Skeletal muscle satellite cell (primary cell): ENCODE data around the gene CCDC9.
"Not testable (repeated sequence)": the region's sequence is repeated elsewhere in the genome, so short reads cannot be mapped to it uniquely, and the experiment has no call there.

Source experiments
- H3K27me3 ChIP-seq: 2 replicates; pipeline ENCODE4 v1.7.0; 2013; ENCODE audit warnings: low read length; ENCODE audit not compliant: control insufficient read depth, insufficient read depth
- H3K36me3 ChIP-seq: 2 replicates; pipeline ENCODE4 v1.7.0; 2013; ENCODE audit warnings: mild to moderate bottlenecking, control low read depth, low read length; ENCODE audit not compliant: insufficient read depth
- H3K4me1 ChIP-seq: 2 replicates; pipeline ENCODE4 v1.7.0; 2013; ENCODE audit warnings: low read length; ENCODE audit not compliant: control insufficient read depth, insufficient read depth
- H3K4me2 ChIP-seq: 2 replicates; pipeline ENCODE4 v1.7.0; 2013; ENCODE audit warnings: mild to moderate bottlenecking, low read length
- H3K4me3 ChIP-seq: 2 replicates; pipeline ENCODE4 v1.7.0; 2013; ENCODE audit warnings: low read length
- H3K9ac ChIP-seq: 2 replicates; pipeline ENCODE4 v1.7.0; 2013; ENCODE audit warnings: mild to moderate bottlenecking, low read depth, low read length, moderate library complexity
- H3K9me3 ChIP-seq: replicated peaks from 2 replicates; pipeline ENCODE4 v1.7.0; 2013; ENCODE audit warnings: mild to moderate bottlenecking, control low read depth, low read length

Gene CCDC9

GRCh38 chr19:47280183-47280797 is 24.0 kb downstream of the CCDC9 start:
- H3K4me1 ChIP-seq = peaks cover 15% of the 10 kb centered on the region
- H3K4me3 ChIP-seq = no peak overlapping the region
- H3K9me3 ChIP-seq = no peaks in the 10 kb centered on the region
- H3K4me2 ChIP-seq = no peak overlapping the region
- H3K27me3 ChIP-seq = no peaks in the 10 kb centered on the region
- no peak overlapping the region for H3K9ac ChIP-seq
- no peaks in the 10 kb centered on the region for H3K36me3 ChIP-seq

GRCh38 chr19:47283405-47284059 is 27.2 kb downstream of the CCDC9 start:
- no peaks in the 10 kb centered on the region for H3K4me1 ChIP-seq
- H3K9ac ChIP-seq = no peak overlapping the region
- H3K4me2 ChIP-seq = no peak overlapping the region
- no peaks in the 10 kb centered on the region for H3K36me3 ChIP-seq
- H3K27me3 ChIP-seq = no peaks in the 10 kb centered on the region
- no peak overlapping the region for H3K4me3 ChIP-seq
- H3K9me3 ChIP-seq = no peaks in the 10 kb centered on the region

- Histone ChIP-seq H3K9ac (no peak overlapping the region), H3K4me3 (no peak overlapping the region), H3K36me3 (no peaks in the 10 kb centered on the region), H3K9me3 (no peaks in the 10 kb centered on the region), H3K27me3 (no peaks in the 10 kb centered on the region), H3K4me1 (peaks cover 8% of the 10 kb centered on the region), H3K4me2 (no peak overlapping the region)
Observed at GRCh38 chr19:47284324-47284899, 28.1 kb downstream of the CCDC9 start.

- no peaks in the 10 kb centered on the region for H3K36me3 ChIP-seq
- H3K4me1 ChIP-seq = peaks cover 4% of the 10 kb centered on the region
- no peak overlapping the region for H3K4me3 ChIP-seq
- no peaks in the 10 kb centered on the region for H3K9me3 ChIP-seq
- H3K27me3 ChIP-seq = no peaks in the 10 kb centered on the region
- no peak overlapping the region for H3K9ac ChIP-seq
- H3K4me2 ChIP-seq = no peak overlapping the region
Observed at GRCh38 chr19:47296036-47296435, 39.7 kb downstream of the CCDC9 start.

- not testable (repeated sequence) for H3K9ac ChIP-seq, H3K4me1 ChIP-seq, H3K9me3 ChIP-seq, H3K36me3 ChIP-seq, H3K4me3 ChIP-seq, H3K27me3 ChIP-seq, H3K4me2 ChIP-seq
Observed at GRCh38 chr19:47300867-47301266, 44.5 kb downstream of the CCDC9 start.

- Histone ChIP-seq H3K27me3 (no peaks in the 10 kb centered on the region), H3K4me1 (peaks cover 10% of the 10 kb centered on the region), H3K36me3 (no peaks in the 10 kb centered on the region), H3K9ac (no peak overlapping the region), H3K4me3 (no peak overlapping the region), H3K9me3 (no peaks in the 10 kb centered on the region), H3K4me2 (no peak overlapping the region)
Observed at GRCh38 chr19:47302249-47302648, 45.9 kb downstream of the CCDC9 start.

- H3K9ac ChIP-seq = no peak overlapping the region
- no peak overlapping the region for H3K4me3 ChIP-seq
- no peaks in the 10 kb centered on the region for H3K9me3 ChIP-seq
- no peak overlapping the region for H3K4me2 ChIP-seq
- no peaks in the 10 kb centered on the region for H3K36me3 ChIP-seq
- no peaks in the 10 kb centered on the region for H3K27me3 ChIP-seq
- peaks cover 12% of the 10 kb centered on the region for H3K4me1 ChIP-seq
Observed at GRCh38 chr19:47303966-47304365, 47.6 kb downstream of the CCDC9 start.

GRCh38 chr19:47305309-47305751 is 49.0 kb downstream of the CCDC9 start:
- Histone ChIP-seq H3K4me1 (peaks cover 16% of the 10 kb centered on the region), H3K27me3 (no peaks in the 10 kb centered on the region), H3K9ac (peak overlapping the region; percentile 19), H3K4me2 (peak overlapping the region; percentile 69), H3K4me3 (peak overlapping the region; percentile 30), H3K9me3 (no peaks in the 10 kb centered on the region), H3K36me3 (no peaks in the 10 kb centered on the region)

- Histone ChIP-seq H3K27me3 (no peaks in the 10 kb centered on the region), H3K9me3 (no peaks in the 10 kb centered on the region), H3K4me1 (peaks cover 16% of the 10 kb centered on the region), H3K4me3 (no peak overlapping the region), H3K4me2 (no peak overlapping the region), H3K36me3 (no peaks in the 10 kb centered on the region), H3K9ac (no peak overlapping the region)
Observed at GRCh38 chr19:47306303-47306702, 50.0 kb downstream of the CCDC9 start.

- Histone ChIP-seq H3K4me2 (no peak overlapping the region), H3K4me3 (no peak overlapping the region), H3K27me3 (no peaks in the 10 kb centered on the region), H3K9me3 (no peaks in the 10 kb centered on the region), H3K36me3 (no peaks in the 10 kb centered on the region), H3K4me1 (peaks cover 16% of the 10 kb centered on the region), H3K9ac (no peak overlapping the region)
Observed at GRCh38 chr19:47309038-47309437, 52.7 kb downstream of the CCDC9 start.

- H3K27me3 ChIP-seq = no peaks in the 10 kb centered on the region
- H3K4me3 ChIP-seq = no peak within 1 kb of the TSS
- no peak within 1 kb of the TSS for H3K9ac ChIP-seq
- H3K9me3 ChIP-seq = no peaks in the 10 kb centered on the region
- peaks cover 16% of the 10 kb centered on the region for H3K4me1 ChIP-seq
- H3K36me3 ChIP-seq = no peaks in the 10 kb centered on the region
- H3K4me2 ChIP-seq = no peak within 1 kb of the TSS
Observed at GRCh38 chr19:47309608-47310007, 53.3 kb downstream of the CCDC9 start, which contains the start of gene C5AR1. Gene C5AR1, plus strand, starts transcription at chr19:47309861. Its CDS starts 35 bp downstream, at chr19:47309896.

GRCh38 chr19:47310323-47310722 is 54.0 kb downstream of the CCDC9 start:
- Histone ChIP-seq H3K9ac (no peak overlapping the region), H3K4me3 (no peak overlapping the region), H3K4me2 (no peak overlapping the region), H3K9me3 (no peaks in the 10 kb centered on the region), H3K4me1 (peaks cover 16% of the 10 kb centered on the region), H3K27me3 (no peaks in the 10 kb centered on the region), H3K36me3 (no peaks in the 10 kb centered on the region)
